Gastroesophageal sphincter (tissue), 4 donors: ENCODE measurements around the gene SETD7. TPM values are rescaled to one million over a fixed set of nuclear protein-coding genes. Genes with fewer than 3 reads are reported as not detected.

Source experiments
- ATAC-seq: fragments of 150-250 bp; one replicate; pipeline ENCODE4 v1.9.1; 2016; ENCODE audit warnings: mild to moderate bottlenecking, moderate library complexity
- H3K27ac ChIP-seq, 4 donors: fragments of 200-600 bp; sonication (generic) in 3 of 4; 1 replicate in 3 of 4; 2 replicates in 1 of 4; pipeline ENCODE4 v1.5.1; 2016 to 2019
- H3K27me3 ChIP-seq: fragments of 200-600 bp; sonication (generic); one replicate; pipeline ENCODE4 v1.5.1; 2019
- H3K36me3 ChIP-seq, 2 donors: fragments of 200-600 bp; sonication (generic); one replicate each; pipeline ENCODE4 v1.5.1; 2019; ENCODE audit warnings: control low read depth in 1 of 2
- H3K4me1 ChIP-seq, 3 donors: fragments of 200-600 bp; sonication (generic); 1 replicate in 2 of 3; 2 replicates in 1 of 3; pipeline ENCODE4 v1.5.1; 2016 to 2019; ENCODE audit warnings: control low read depth in 2 of 3
- H3K4me3 ChIP-seq, 2 donors: fragments of 200-600 bp; sonication (generic); one replicate each; pipeline ENCODE4 v1.5.1; 2019; ENCODE audit warnings: mild to moderate bottlenecking in 1 of 2, moderate library complexity in 1 of 2
- H3K9me3 ChIP-seq, 3 donors: fragments of 200-600 bp; sonication (generic); one replicate each; pipeline ENCODE4 v1.5.1; 2017 to 2019; ENCODE audit warnings: control low read depth in 2 of 3
- CTCF ChIP-seq, 4 experiments: fragments of 200-600 bp in 2 of 4; fragments of 450-650 bp in 2 of 4; sonication (generic) in 1 of 4; IDR thresholded peaks; one replicate each; pipeline ENCODE4 v1.5.1; 2017 to 2019; ENCODE audit warnings: antibody characterized with exemption in 4 of 4, mild to moderate bottlenecking in 2 of 4, moderate library complexity in 2 of 4
- EP300 ChIP-seq: sonication (generic); formaldehyde crosslinking; IDR thresholded peaks from one replicate; pipeline ENCODE4 v1.6.1; 2017; ENCODE audit warnings: antibody characterized with exemption, mild to moderate bottlenecking
- POLR2A ChIP-seq, 2 donors: fragments of 450-650 bp; IDR thresholded peaks; one replicate each; pipeline ENCODE4 v1.6.1; 2017; ENCODE audit warnings: antibody characterized with exemption in 2 of 2, mild to moderate bottlenecking in 2 of 2, moderate library complexity in 1 of 2
- POLR2AphosphoS5 ChIP-seq: sonication (generic); formaldehyde crosslinking; IDR thresholded peaks from one replicate; pipeline ENCODE4 v1.6.1; 2017; ENCODE audit warnings: antibody characterized with exemption
- WGBS, 2 donors: methylation state at CpG; one replicate each; pipeline ENCODE4 v1.1.5; 2018; ENCODE audit warnings: low coverage in 1 of 2; 5-methylcytosine and 5-hydroxymethylcytosine counted together
- total RNA-seq, 4 donors: library from RNA; depleted of rRNA; stranded (reverse); fragments of >200 nt; gene quantifications; one replicate each; pipeline ENCODE4 v1.1.0, GENCODE V29; 2016

SETD7 gene
- total RNA-seq, 4 donors from 2014 or later: 72.7 to 92.2 (median 88.3) TPM

GRCh38 chr4:139540161-139540560 lies 15.9 kb downstream of the SETD7 start:
- H3K27ac ChIP-seq: no peak overlapping the region
- no peak for ATAC-seq
- peaks cover 0 to 22% (median 3%) of the 10 kb centered on the region in 3 donors for H3K4me1 ChIP-seq
- no peaks in the 10 kb centered on the region for H3K27me3 ChIP-seq
- TF ChIP-seq POLR2AphosphoS5: no peak
- no peaks in the 10 kb centered on the region for H3K9me3 ChIP-seq
- 97 to 100% methylated on average over 2 of the region's 2 CpGs for WGBS, 2 donors
- peaks cover 0 to 31% of the 10 kb centered on the region in 2 donors for H3K36me3 ChIP-seq
- H3K4me3 ChIP-seq: no peak overlapping the region

GRCh38 chr4:139537292-139537691 lies 18.7 kb downstream of the SETD7 start:
- Histone ChIP-seq H3K27ac (no peak overlapping the region), H3K27me3 (no peaks in the 10 kb centered on the region), H3K4me1 (peaks cover 0 to 24% (median 3%) of the 10 kb centered on the region in 3 donors), H3K4me3 (no peak overlapping the region), H3K36me3 (peaks cover 0 to 33% of the 10 kb centered on the region in 2 donors), H3K9me3 (no peaks in the 10 kb centered on the region)
- 76 to 79% methylated on average over 6 of the region's 7 CpGs for WGBS, 2 donors
- no peak for ATAC-seq
- TF ChIP-seq POLR2AphosphoS5 (no peak), POLR2A (IDR thresholded peaks at IDR 0.05) (no peak), EP300 (no peak), CTCF (IDR thresholded peaks at IDR 0.05) (no peak)

GRCh38 chr4:139535871-139536234 lies 20.2 kb downstream of the SETD7 start:
- Histone ChIP-seq H3K36me3 (peaks cover 0 to 42% of the 10 kb centered on the region in 2 donors), H3K27me3 (no peaks in the 10 kb centered on the region), H3K27ac (no peak overlapping the region), H3K4me1 (peaks cover 0 to 23% (median 3%) of the 10 kb centered on the region in 3 donors), H3K4me3 (no peak overlapping the region), H3K9me3 (no peaks in the 10 kb centered on the region)
- TF ChIP-seq POLR2AphosphoS5 (no peak), POLR2A (IDR thresholded peaks at IDR 0.05) (no peak), EP300 (no peak), CTCF (IDR thresholded peaks at IDR 0.05) (no peak)
- 70 to 77% methylated on average over 5 of the region's 5 CpGs for WGBS, 2 donors
- ATAC-seq: no peak

- WGBS, 2 donors: 72 to 77% methylated on average over 1 to 2 of the region's 2 CpGs
- ATAC-seq: no peak
- Histone ChIP-seq H3K4me3 (no peak overlapping the region), H3K36me3 (peaks cover 0 to 38% of the 10 kb centered on the region in 2 donors), H3K9me3 (no peaks in the 10 kb centered on the region), H3K27ac (no peak overlapping the region), H3K27me3 (no peaks in the 10 kb centered on the region), H3K4me1 (peaks cover 0 to 18% (median 3%) of the 10 kb centered on the region in 3 donors)
- no peak for TF ChIP-seq POLR2AphosphoS5
- no peak for TF ChIP-seq POLR2A (IDR thresholded peaks at IDR 0.05)
- TF ChIP-seq EP300: no peak
- TF ChIP-seq CTCF (IDR thresholded peaks at IDR 0.05): no peak
These were observed 20.7 kb downstream of the SETD7 start for GRCh38 chr4:139535228-139535870.

- no peaks in the 10 kb centered on the region for H3K27me3 ChIP-seq
- H3K4me3 ChIP-seq: no peak overlapping the region
- peaks cover 0 to 35% of the 10 kb centered on the region in 2 donors for H3K36me3 ChIP-seq
- H3K9me3 ChIP-seq: no peaks in the 10 kb centered on the region
- WGBS, 2 donors: 88% methylated on average over 4 to 9 of the region's 9 CpGs
- H3K27ac ChIP-seq: no peak overlapping the region
- no peak for ATAC-seq
- H3K4me1 ChIP-seq: peaks cover 0 to 14% (median 3%) of the 10 kb centered on the region in 3 donors
- TF ChIP-seq POLR2A (IDR thresholded peaks at IDR 0.05): no peak
- no peak for TF ChIP-seq EP300
- no peak for TF ChIP-seq CTCF (IDR thresholded peaks at IDR 0.05)
- TF ChIP-seq POLR2AphosphoS5: no peak
These were observed 21.6 kb downstream of the SETD7 start for GRCh38 chr4:139534287-139534950.
